Measurements from ENCODE around the gene MFSD2A. TPM values are rescaled to one million over a fixed set of nuclear protein-coding genes. Genes with fewer than 3 reads are reported as not detected.

MFSD2A gene
- polyA plus RNA-seq, 6 donors from 2014 or later, result 0.43 to 0.79 (median 0.65) TPM; not detected in 1

DNA sequence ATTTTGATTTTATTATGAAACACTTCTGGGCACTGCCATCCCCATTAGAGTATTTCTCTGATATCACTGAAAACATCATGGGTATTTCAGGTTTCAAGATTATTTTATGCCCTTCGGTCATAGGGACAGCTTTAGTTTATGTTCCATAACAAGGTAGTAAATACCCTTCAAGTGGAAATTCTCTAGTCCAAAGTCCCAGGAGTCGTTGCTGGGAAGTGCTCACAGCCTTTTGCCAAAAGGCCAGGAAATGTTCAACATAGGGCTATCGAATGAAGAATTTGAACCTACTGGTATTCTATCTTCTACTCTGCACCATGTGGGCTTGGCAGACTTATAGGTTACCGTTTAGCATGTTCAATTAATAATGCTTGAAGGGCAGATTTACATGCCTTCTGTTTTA lies 7.7 kb upstream of the MFSD2A start:
- Mint-ChIP-seq H3K4me1 (peaks cover 0 to 8% (median 5%) of the 10 kb centered on the region in 3 donors), H3K36me3 (no peaks in the 10 kb centered on the region), H3K9me3 (no peaks in the 10 kb centered on the region), H3K27ac (no peak overlapping the region), H3K27me3 (peaks cover 0 to 6% (median 0%) of the 10 kb centered on the region in 3 donors), H3K4me3 (no peak overlapping the region)
- DNase-seq, result no peak
- no peak for ATAC-seq (ENCODE audit: low read depth in 2 of 2)

DNA sequence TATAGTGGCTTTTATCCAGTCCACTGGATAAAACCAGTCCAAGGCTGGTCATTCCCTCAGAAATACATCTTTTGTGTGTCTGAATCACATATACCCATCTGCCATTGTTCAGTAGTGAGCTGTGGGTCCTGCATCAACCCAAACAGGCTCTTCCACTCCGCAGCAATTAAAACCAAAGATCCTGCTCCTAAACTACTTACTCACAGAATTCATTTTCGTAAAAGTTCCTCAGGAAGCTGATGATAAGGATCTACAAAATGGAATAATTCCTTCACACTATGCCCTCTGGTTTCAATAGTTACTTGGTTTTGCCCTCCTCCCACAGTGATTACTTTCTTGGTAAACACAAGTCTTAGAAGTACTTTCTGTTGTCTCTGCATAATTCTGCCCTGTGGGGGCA lies 5.1 kb upstream of the MFSD2A start:
- H3K9me3 Mint-ChIP-seq, result no peaks in the 10 kb centered on the region
- H3K36me3 Mint-ChIP-seq, result no peaks in the 10 kb centered on the region
- H3K27ac Mint-ChIP-seq, result peak overlapping the region in 1 of 6 donors; percentile 74
- no peaks in the 10 kb centered on the region for H3K27me3 Mint-ChIP-seq
- peaks cover 5 to 15% (median 14%) of the 10 kb centered on the region in 3 donors for H3K4me1 Mint-ChIP-seq
- no peak for ATAC-seq (ENCODE audit: low read depth in 2 of 2)
- DNase-seq, result no peak
- no peak overlapping the region for H3K4me3 Mint-ChIP-seq

DNA sequence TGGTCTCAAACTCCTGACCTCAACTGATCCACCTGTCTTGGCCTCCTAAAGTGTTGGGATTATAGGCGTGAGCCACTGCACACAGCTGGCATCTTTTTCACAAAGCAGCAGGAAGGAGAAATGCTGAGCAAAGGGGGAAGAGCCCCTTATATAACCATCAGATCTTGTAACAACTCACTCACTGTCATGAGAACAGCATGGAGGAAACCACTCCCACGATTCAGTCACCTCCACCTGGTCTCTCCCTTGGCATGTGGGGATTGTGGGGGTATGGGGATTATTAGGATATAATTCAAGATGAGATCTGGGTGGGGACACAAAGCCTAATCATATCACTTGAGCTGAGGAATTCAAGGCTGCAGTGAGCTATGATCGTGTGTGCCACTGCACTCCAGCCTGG lies 3.0 kb upstream of the MFSD2A start:
- peaks cover 18 to 26% (median 21%) of the 10 kb centered on the region in 3 donors for H3K4me1 Mint-ChIP-seq
- no peaks in the 10 kb centered on the region for H3K27me3 Mint-ChIP-seq
- DNase-seq (no peak), ATAC-seq (ENCODE audit: low read depth in 2 of 2) (no peak)
- no peak overlapping the region for H3K4me3 Mint-ChIP-seq
- no peaks in the 10 kb centered on the region for H3K36me3 Mint-ChIP-seq
- H3K27ac Mint-ChIP-seq, result no peak overlapping the region
- H3K9me3 Mint-ChIP-seq, result no peaks in the 10 kb centered on the region

DNA sequence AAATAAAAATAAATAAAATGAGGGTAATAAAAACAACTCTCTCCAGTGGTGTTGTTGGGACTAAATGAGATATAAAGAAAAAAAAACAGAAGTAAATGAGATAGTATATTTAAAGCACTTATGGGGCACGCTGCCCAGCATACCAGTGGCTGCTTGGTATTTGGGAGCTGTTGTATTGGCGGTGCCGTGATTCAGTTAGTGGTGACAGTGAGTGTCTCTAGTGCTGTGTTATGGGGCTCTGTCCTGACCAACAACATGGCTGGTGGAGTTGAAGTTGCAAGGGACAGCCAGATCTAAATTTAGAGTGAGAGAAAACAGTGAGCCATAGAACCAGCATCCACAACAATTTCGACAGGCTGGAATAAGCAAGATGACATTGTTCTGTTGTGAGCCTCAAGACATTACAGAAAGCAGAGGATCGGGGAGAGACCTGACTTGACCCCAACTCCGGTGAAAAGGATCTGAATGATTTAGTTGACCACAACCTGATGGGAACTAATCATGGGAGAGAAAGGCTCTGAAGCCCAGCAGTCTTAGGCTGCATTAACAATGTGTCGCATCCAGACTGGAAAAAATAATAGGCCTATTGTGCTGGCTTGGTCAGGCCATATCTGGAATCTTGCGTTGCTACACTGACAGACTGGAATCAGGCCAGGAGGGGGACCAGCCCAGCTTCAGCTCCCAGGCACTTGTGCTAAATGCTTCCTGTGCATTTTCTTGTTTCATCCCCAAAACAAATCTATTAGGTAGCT lies 2.4 kb upstream of the MFSD2A start:
- ATAC-seq (ENCODE audit: low read depth in 2 of 2) (no peak), DNase-seq (no peak)
- H3K27ac Mint-ChIP-seq, result no peak overlapping the region
- H3K4me1 Mint-ChIP-seq, result peaks cover 22 to 32% (median 23%) of the 10 kb centered on the region in 3 donors
- no peaks in the 10 kb centered on the region for H3K9me3 Mint-ChIP-seq
- H3K27me3 Mint-ChIP-seq, result no peaks in the 10 kb centered on the region
- H3K4me3 Mint-ChIP-seq, result peak overlapping the region in 1 of 8 donors; percentile 0
- H3K36me3 Mint-ChIP-seq, result no peaks in the 10 kb centered on the region

DNA sequence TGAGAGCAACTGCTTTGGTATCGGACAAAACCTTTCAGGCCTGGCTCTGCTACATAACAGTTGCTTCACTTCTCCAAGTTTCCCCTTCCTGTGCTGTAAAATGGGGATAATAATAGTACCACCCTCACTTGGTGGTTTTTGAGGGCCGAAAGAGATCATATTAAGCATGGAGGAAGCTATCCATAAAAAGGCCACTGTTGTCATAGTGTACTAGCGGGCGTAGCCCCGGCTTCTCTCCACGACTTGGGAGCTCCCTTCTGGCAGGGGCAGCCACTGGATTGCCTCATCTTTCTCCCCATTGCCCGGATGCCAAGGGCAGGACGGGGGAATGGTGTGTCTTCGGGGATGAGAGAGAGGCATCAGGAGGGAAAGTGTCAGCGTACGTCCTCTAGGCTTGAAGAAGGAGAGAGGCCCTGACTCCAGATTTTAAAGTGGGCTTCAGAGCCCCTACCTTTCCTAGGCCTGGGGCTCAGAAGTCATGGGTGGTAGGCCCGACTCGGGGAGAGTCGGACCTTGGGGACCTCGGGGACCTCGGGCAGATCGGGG lies 548 bp upstream of the MFSD2A start:
- Mint-ChIP-seq H3K36me3 (no peaks in the 10 kb centered on the region), H3K27me3 (no peaks in the 10 kb centered on the region), H3K4me1 (peaks cover 28 to 41% (median 30%) of the 10 kb centered on the region in 3 donors), H3K27ac (peak overlapping the region in 5 of 6 donors; percentile 31 to 90 (median 74)), H3K9me3 (no peaks in the 10 kb centered on the region), H3K4me3 (peak overlapping the region; percentile 84 to 96 (median 94))
- ATAC-seq (ENCODE audit: low read depth in 2 of 2), result no peak
- no peak for DNase-seq

DNA sequence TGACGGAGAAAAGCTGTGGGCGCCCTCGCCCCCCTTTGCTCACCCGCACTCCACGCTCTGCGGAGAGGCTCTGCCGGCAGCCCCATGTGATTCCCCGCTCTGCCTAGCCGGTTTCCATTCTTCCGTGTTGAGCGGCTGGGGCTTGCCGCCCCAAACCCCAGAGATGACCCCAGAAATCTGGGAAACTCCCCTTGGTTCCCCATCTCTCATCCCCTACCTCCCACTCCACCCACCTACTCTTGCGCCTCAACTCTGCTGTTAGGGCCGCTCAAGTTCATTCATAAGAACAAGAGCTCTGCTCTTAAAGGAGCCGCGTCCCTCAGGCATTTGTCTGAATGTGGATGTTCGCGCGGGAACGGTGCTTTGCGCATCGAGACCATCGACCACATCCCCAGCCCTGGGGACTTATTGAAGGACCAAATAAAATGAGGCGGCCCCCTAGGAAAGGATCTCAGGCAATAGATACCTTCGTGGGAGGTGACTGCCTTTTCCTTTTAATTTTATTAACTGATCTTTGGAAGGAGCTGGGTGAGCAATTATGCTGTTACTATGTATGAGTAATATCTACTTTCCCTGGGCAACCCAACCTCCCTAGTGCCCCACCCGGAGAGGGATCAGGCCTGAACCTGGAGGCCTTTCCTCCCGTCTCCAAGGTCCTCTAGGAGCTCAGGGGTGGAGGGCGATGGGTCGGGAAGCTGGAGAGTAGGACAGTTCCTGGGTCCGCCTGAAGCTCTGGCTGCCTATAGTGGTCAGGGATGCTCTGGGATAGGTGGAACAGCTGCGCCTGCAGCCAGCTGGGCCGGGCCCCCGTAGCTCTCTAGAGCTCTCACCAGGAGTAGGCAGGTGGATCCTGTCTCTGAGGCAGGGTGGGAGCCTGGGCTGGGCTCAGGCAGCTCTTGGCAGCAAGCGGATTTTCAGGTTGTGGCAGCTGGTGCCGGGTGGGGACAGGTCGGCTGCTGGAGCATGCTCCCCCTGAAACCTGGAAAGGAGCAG lies 898 bp downstream of the MFSD2A start:
- no peaks in the 10 kb centered on the region for H3K27me3 Mint-ChIP-seq
- H3K4me1 Mint-ChIP-seq, result peaks cover 39 to 55% (median 41%) of the 10 kb centered on the region in 3 donors
- H3K9me3 Mint-ChIP-seq, result no peaks in the 10 kb centered on the region
- H3K27ac Mint-ChIP-seq, result peak overlapping the region in 5 of 6 donors; percentile 74 to 90 (median 84)
- ATAC-seq (ENCODE audit: low read depth in 2 of 2) (peak; percentile 57 to 62), DNase-seq (peak; percentile 35)
- H3K4me3 Mint-ChIP-seq, result peak overlapping the region; percentile 84 to 96 (median 94)
- H3K36me3 Mint-ChIP-seq, result no peaks in the 10 kb centered on the region

DNA sequence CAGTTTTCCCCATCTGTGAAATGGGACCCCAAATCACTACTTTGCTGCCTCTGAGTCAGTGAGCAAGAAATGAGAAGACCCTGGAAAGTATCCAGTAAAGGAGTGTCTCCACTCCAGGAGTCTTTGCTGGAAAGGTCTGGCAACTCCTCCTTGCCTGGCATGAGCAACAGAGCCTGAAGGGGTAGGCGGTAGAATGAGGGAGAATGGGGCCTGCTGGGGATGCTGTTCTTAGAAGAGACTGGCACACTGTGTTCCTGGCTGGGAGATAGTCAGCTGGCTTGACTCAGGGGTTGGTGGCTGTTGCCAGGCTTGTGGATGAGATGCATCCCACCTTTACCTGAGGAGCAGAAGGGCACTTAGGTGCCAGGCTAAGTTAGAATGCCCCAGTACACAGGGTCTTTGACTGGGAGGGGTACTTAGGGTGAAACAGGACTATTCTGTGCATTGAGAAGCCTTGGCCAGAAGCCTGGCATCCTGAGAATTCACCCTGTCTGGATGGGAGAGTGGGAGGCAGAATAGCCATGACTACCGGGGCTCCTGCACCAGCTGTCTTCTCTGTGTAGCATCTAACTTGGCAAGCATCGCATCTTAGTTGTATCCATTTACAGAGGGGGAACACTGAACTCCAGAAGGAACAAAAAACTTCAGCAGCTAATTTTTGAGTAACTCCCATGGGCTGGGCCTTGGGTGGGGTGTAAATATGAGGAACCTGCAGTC lies 2.5 kb downstream of the MFSD2A start:
- Mint-ChIP-seq H3K4me3 (peak overlapping the region in 4 of 8 donors; percentile 1 to 59 (median 40)), H3K27me3 (no peaks in the 10 kb centered on the region), H3K4me1 (peaks cover 49 to 68% (median 52%) of the 10 kb centered on the region in 3 donors), H3K9me3 (no peaks in the 10 kb centered on the region), H3K36me3 (no peaks in the 10 kb centered on the region), H3K27ac (peak overlapping the region in 2 of 6 donors; percentile 31 to 40)
- DNase-seq, result no peak
- no peak for ATAC-seq (ENCODE audit: low read depth in 2 of 2)

DNA sequence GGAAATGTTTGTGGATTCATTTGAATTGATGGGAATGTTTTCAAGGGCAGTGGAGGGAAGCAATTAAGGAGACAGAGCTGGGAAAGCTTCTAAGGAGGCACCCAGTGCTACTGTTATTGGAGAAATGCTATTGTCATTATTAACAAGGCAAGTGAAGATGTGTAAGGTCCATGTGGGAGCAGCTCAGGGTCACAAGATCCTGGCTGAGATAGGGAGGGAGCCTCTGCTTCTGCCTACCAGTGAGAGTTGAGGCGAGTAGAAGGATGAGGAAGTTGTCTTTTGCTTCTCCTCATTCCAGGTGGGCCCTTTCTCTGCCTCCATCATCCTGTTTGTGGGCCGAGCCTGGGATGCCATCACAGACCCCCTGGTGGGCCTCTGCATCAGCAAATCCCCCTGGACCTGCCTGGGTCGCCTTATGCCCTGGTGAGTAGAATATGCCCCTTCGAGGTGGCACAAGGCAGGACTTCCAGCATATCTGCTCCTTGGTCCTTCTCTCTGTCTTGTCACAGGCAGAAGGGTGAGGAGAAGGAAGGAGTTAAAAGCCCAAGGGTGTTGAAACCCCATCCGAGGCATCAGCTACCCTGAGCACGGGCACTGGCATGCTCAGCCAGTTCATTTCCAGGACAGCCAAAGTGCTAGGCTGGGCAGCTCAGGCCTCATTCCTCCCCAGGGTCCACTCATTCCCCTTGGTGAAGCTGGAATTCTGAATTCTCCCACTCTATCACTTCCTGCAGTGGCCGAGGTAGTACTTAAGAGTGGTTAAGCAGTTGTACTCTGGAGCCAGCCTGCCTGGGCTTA lies 3.7 kb downstream of the MFSD2A start:
- Mint-ChIP-seq H3K27me3 (no peaks in the 10 kb centered on the region), H3K4me3 (peak overlapping the region in 2 of 8 donors; percentile 42 to 59), H3K36me3 (no peaks in the 10 kb centered on the region), H3K9me3 (no peaks in the 10 kb centered on the region), H3K4me1 (peaks cover 49 to 69% (median 52%) of the 10 kb centered on the region in 3 donors), H3K27ac (peak overlapping the region in 4 of 6 donors; percentile 11 to 73 (median 36))
- ATAC-seq (ENCODE audit: low read depth in 2 of 2) (no peak), DNase-seq (no peak)

DNA sequence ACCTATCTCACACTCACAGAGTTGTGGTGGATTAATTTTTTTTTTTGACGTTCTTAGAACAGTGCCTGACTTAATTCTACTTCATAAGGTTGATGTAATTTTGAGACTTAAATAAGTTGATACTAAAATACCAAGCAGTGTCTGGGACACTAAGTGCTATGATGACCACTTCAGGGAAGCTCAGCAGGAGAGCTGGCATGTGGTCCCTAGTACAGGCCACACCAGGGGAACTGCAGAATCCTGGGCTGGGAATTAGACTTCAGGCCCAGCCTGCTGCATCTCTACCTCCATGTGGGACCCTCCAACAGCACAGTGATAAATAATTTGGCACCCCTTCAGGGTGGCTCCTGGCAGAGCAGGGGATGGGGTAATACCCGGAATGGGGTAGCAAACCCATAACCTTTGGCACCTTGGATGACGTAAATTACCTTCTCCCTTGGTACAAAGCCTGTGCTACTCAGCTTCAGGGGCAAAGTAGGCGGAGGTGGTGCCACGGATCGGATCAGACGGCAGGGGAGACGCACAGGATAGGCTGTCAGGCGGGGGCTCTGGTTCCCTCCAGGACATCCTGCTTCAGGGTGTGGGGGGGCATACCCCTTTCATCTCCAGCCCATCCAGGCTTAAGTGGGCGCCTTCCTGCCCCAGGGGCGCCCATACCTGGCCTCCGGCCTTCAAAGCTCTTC lies 4.8 kb downstream of the MFSD2A start:
- DNase-seq (no peak), ATAC-seq (ENCODE audit: low read depth in 2 of 2) (no peak)
- no peaks in the 10 kb centered on the region for H3K27me3 Mint-ChIP-seq
- no peaks in the 10 kb centered on the region for H3K36me3 Mint-ChIP-seq
- peaks cover 47 to 60% (median 49%) of the 10 kb centered on the region in 3 donors for H3K4me1 Mint-ChIP-seq
- H3K4me3 Mint-ChIP-seq, result peak overlapping the region in 5 of 8 donors; percentile 21 to 65 (median 50)
- no peaks in the 10 kb centered on the region for H3K9me3 Mint-ChIP-seq
- peak overlapping the region in 5 of 6 donors; percentile 9 to 86 (median 80) for H3K27ac Mint-ChIP-seq

DNA sequence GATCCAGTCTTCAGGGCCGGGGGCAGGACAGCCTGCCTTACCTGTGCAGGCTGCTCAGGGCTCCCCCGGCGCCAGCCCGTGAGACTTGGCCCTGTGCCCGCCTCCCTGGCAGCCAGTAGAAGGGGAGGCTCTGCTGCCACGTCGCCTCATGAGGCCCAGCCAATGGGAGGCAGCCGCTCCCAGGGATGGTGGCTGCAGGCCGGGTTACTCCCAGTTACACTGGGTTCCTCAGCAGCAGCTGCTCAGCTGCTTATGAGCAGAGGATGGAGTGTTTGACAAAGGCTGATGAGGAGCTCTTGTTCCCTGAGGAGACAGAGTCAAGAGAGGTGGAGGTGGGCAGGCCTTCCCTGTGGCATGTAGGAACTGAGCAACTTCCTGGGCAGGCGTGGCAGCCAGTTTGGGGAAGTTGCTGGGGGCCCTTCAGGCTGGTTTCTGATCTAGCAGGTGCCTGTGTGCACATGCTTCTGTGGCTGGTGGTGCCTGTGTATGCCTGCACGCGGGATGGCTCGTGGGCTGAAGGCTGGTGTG lies 5.5 kb downstream of the MFSD2A start:
- H3K4me3 Mint-ChIP-seq, result peak overlapping the region; percentile 58 to 87 (median 70)
- no peaks in the 10 kb centered on the region for H3K36me3 Mint-ChIP-seq
- peaks cover 46 to 58% (median 49%) of the 10 kb centered on the region in 3 donors for H3K4me1 Mint-ChIP-seq

DNA sequence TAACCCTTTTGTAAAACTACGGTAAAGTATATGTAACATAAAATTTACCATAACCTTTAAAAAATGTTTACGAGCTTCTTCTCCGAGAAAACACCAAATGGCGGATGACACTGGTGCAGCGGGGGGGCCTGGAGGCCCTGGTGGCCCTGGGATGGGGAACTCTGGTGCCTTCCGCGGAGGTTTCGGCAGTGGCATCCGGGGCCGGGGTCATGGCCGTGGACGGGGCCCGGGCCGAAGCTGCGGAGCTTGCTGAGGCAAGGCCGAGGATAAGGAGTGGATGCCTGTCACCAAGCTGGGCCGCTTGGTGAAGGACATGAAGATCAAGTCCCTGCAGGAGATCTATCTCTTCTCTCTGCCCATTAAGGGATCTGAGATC lies 7.5 kb downstream of the MFSD2A start:
- Mint-ChIP-seq H3K27ac (peak overlapping the region in 4 of 6 donors; percentile 10 to 84 (median 65)), H3K36me3 (no peaks in the 10 kb centered on the region), H3K4me3 (peak overlapping the region in 2 of 8 donors; percentile 52 to 55), H3K4me1 (peaks cover 33 to 48% (median 40%) of the 10 kb centered on the region in 3 donors), H3K9me3 (no peaks in the 10 kb centered on the region), H3K27me3 (no peaks in the 10 kb centered on the region)
- DNase-seq (no peak), ATAC-seq (ENCODE audit: low read depth in 2 of 2) (no peak)

More for the DNA sequence above, 5.5 kb downstream of the MFSD2A start:
- peak; percentile 76 for DNase-seq
- Mint-ChIP-seq H3K9me3 (no peaks in the 10 kb centered on the region), H3K27me3 (no peaks in the 10 kb centered on the region), H3K27ac (peak overlapping the region; percentile 56 to 89 (median 84))
- ATAC-seq (ENCODE audit: low read depth in 2 of 2), result peak; percentile 97 to 99
